Measurements from ENCODE around the gene IL36B. TPM values are rescaled to one million over a fixed set of nuclear protein-coding genes. Genes with fewer than 3 reads are reported as not detected.

The IL36B gene
- total RNA-seq, 4 donors from 2014 or later: not detected

- H3K4me1 ChIP-seq: no peaks in the 10 kb centered on the region
- H3K4me3 ChIP-seq: no peak overlapping the region
- no peaks in the 10 kb centered on the region for H3K9me3 ChIP-seq
- no peaks in the 10 kb centered on the region for H3K27me3 ChIP-seq
- WGBS, 2 donors: 0% methylated on average over 1 of the region's 1 CpG
- TF ChIP-seq CTCF (IDR thresholded peaks at IDR 0.05) (no peak), EP300 (IDR thresholded peaks at IDR 0.05) (no peak), POLR2A (IDR thresholded peaks at IDR 0.05) (no peak)
- no peak overlapping the region for H3K27ac ChIP-seq
- no peak for DNase-seq (ENCODE audit: low spot score in 2 of 2)
- H3K36me3 ChIP-seq: no peaks in the 10 kb centered on the region
Observed at GRCh38 chr2:113028112-113028511, 24.6 kb downstream of the IL36B start.

GRCh38 chr2:113027691-113028090 lies 25.0 kb downstream of the IL36B start:
- Histone ChIP-seq H3K36me3 (no peaks in the 10 kb centered on the region), H3K9me3 (no peaks in the 10 kb centered on the region), H3K4me3 (no peak overlapping the region), H3K27ac (no peak overlapping the region), H3K4me1 (no peaks in the 10 kb centered on the region), H3K27me3 (no peaks in the 10 kb centered on the region)
- WGBS, 2 donors: 80 to 88% methylated on average over 2 of the region's 2 CpGs
- no peak for DNase-seq (ENCODE audit: low spot score in 2 of 2)
- TF ChIP-seq POLR2A (IDR thresholded peaks at IDR 0.05) (no peak), CTCF (IDR thresholded peaks at IDR 0.05) (no peak), EP300 (IDR thresholded peaks at IDR 0.05) (no peak)

- WGBS, 2 donors: 47 to 60% methylated on average over 2 of the region's 2 CpGs
- no peak overlapping the region for H3K4me3 ChIP-seq
- H3K27me3 ChIP-seq: no peaks in the 10 kb centered on the region
- TF ChIP-seq CTCF (IDR thresholded peaks at IDR 0.05): no peak
- TF ChIP-seq POLR2A (IDR thresholded peaks at IDR 0.05): no peak
- no peak for TF ChIP-seq EP300 (IDR thresholded peaks at IDR 0.05)
- DNase-seq (ENCODE audit: low spot score in 2 of 2): no peak
- no peak overlapping the region for H3K27ac ChIP-seq
- H3K36me3 ChIP-seq: no peaks in the 10 kb centered on the region
- no peaks in the 10 kb centered on the region for H3K9me3 ChIP-seq
- no peaks in the 10 kb centered on the region for H3K4me1 ChIP-seq
Observed at GRCh38 chr2:113025737-113026136, 26.9 kb downstream of the IL36B start.

- DNase-seq (ENCODE audit: low spot score in 2 of 2): no peak
- TF ChIP-seq CTCF (IDR thresholded peaks at IDR 0.05) (no peak), POLR2A (IDR thresholded peaks at IDR 0.05) (no peak), EP300 (IDR thresholded peaks at IDR 0.05) (no peak)
- 90 to 94% methylated on average over 2 of the region's 2 CpGs for WGBS, 2 donors
- Histone ChIP-seq H3K4me1 (no peaks in the 10 kb centered on the region), H3K27me3 (no peaks in the 10 kb centered on the region), H3K4me3 (no peak overlapping the region), H3K36me3 (no peaks in the 10 kb centered on the region), H3K9me3 (no peaks in the 10 kb centered on the region), H3K27ac (no peak overlapping the region)
Observed at GRCh38 chr2:113024764-113025163, 27.9 kb downstream of the IL36B start.

- DNase-seq (ENCODE audit: low spot score in 2 of 2): no peak
- no peaks in the 10 kb centered on the region for H3K27me3 ChIP-seq
- H3K27ac ChIP-seq: no peak overlapping the region
- H3K36me3 ChIP-seq: no peaks in the 10 kb centered on the region
- H3K9me3 ChIP-seq: no peaks in the 10 kb centered on the region
- H3K4me1 ChIP-seq: no peaks in the 10 kb centered on the region
- 53 to 79% methylated on average over 4 of the region's 4 CpGs for WGBS, 2 donors
- TF ChIP-seq EP300 (IDR thresholded peaks at IDR 0.05) (no peak), CTCF (IDR thresholded peaks at IDR 0.05) (no peak), POLR2A (IDR thresholded peaks at IDR 0.05) (no peak)
- no peak overlapping the region for H3K4me3 ChIP-seq
Observed at GRCh38 chr2:113021312-113021711, 31.4 kb downstream of the IL36B start.
